GM12878 (cell line): ENCODE results near the gene COL9A3. TPM values are rescaled to one million over a fixed set of nuclear protein-coding genes. Genes with fewer than 3 reads are reported as not detected.

Experiments used
- CBX3 ChIP-seq: fragments of 200-600 bp; sonication (generic); IDR thresholded peaks from 2 replicates; pipeline ENCODE4 v1.6.1; 2016; ENCODE audit warnings: low read depth, borderline replicate concordance
- CBX5 ChIP-seq: sonication (generic); IDR thresholded peaks from 2 replicates; pipeline ENCODE4 v1.6.1; 2016; ENCODE audit warnings: low read depth, moderate library complexity, mild to moderate bottlenecking, inconsistent platforms
- CHD2 ChIP-seq: IDR thresholded peaks from 2 replicates; pipeline ENCODE4 v1.6.1; 2011; ENCODE audit warnings: low read depth, low read length, improper control_type of control experiment, borderline replicate concordance
- HDGF ChIP-seq: fragments of 450-650 bp; IDR thresholded peaks from 2 replicates; pipeline ENCODE4 v1.6.1; 2016; ENCODE audit warnings: antibody characterized with exemption
- MXI1 ChIP-seq: fragments of 150-350 bp; IDR thresholded peaks from 2 replicates; pipeline ENCODE4 v1.6.1; 2011; ENCODE audit warnings: low read depth, mild to moderate bottlenecking, inconsistent platforms, low read length, improper control_type of control experiment
- MYC ChIP-seq: IDR thresholded peaks from 2 replicates; pipeline ENCODE4 v1.6.1; 2011; ENCODE audit warnings: mild to moderate bottlenecking, low read length, moderate library complexity, inconsistent platforms; ENCODE audit not compliant: insufficient read depth, insufficient replicate concordance, insufficient read length, severe bottlenecking
- NBN ChIP-seq: fragments of 450-650 bp; IDR thresholded peaks from 2 replicates; pipeline ENCODE4 v1.6.1; 2016
- POLR2AphosphoS2 ChIP-seq: IDR thresholded peaks from 2 replicates; pipeline ENCODE4 v1.6.1; 2011; ENCODE audit warnings: low read depth, mild to moderate bottlenecking, low read length, improper control_type of control experiment, moderate library complexity
- RB1 ChIP-seq: fragments of 450-650 bp; formaldehyde crosslinking; IDR thresholded peaks from 2 replicates; pipeline ENCODE4 v1.6.1; 2017; ENCODE audit warnings: mild to moderate bottlenecking, borderline replicate concordance
- SIN3A ChIP-seq: IDR thresholded peaks from 2 replicates; pipeline ENCODE4 v1.6.1; 2012; ENCODE audit warnings: low read depth, low read length, improper control_type of control experiment
- SRF ChIP-seq, 2 experiments: IDR thresholded peaks; 2 replicates each; pipeline ENCODE4 v1.6.1; 2011; ENCODE audit warnings: low read depth in 2 of 2, low read length in 2 of 2, mild to moderate bottlenecking in 1 of 2, moderate library complexity in 1 of 2
- STAT1 ChIP-seq: fragments of 450-650 bp; conservative IDR thresholded peaks from 2 replicates; pipeline ENCODE4 v1.6.1; 2014; ENCODE audit warnings: antibody characterized with exemption, mild to moderate bottlenecking
- TARDBP ChIP-seq: IDR thresholded peaks from 2 replicates; pipeline ENCODE4 v1.6.1; 2016; ENCODE audit warnings: borderline replicate concordance
- TCF12 ChIP-seq: IDR thresholded peaks from 2 replicates; pipeline ENCODE4 v1.6.1; 2011; ENCODE audit warnings: low read depth, mild to moderate bottlenecking, low read length
- TCF3 ChIP-seq: IDR thresholded peaks from 2 replicates; pipeline ENCODE4 v1.6.1; 2012; ENCODE audit warnings: low read depth, mild to moderate bottlenecking, low read length, borderline replicate concordance; ENCODE audit not compliant: insufficient read depth
- ZBTB40 ChIP-seq: fragments of 450-650 bp; IDR thresholded peaks from 2 replicates; pipeline ENCODE4 v1.6.1; 2016; ENCODE audit warnings: mild to moderate bottlenecking, moderate library complexity, borderline replicate concordance
- polyA plus RNA-seq, 11 experiments: library from polyadenylated mRNA; depleted of rRNA in 4 of 11; unstranded in 6 of 11; stranded (reverse) in 5 of 11; fragments of >200 nt; fragmentation: Nextera tagmentation in 4 of 11; fragmentation: Illumina TruSeq in 1 of 11; extraction: Ambion mirVana in 4 of 11; extraction: Trizol in 1 of 11; gene quantifications; 1 replicate in 1 of 11; 2 replicates in 10 of 11; pipeline versions ENCODE4 v1.2.1 to v1.2.3, GENCODE V29; 2011 to 2016; ENCODE audit warnings: inconsistent platforms in 2 of 11, missing spikeins in 2 of 11, low read depth in 1 of 11
- total RNA-seq, 4 experiments: library from RNA; depleted of rRNA in 3 of 4; stranded (reverse); fragments of >200 nt in 3 of 4; fragmentation: Illumina TruSeq in 1 of 4; extraction: Trizol in 1 of 4; gene quantifications; 2 replicates each; pipeline versions ENCODE4 v1.2.1 to v1.2.3, GENCODE V29; 2013 to 2021
- TF ChIP-seq, protein P1 (sequence below): IDR thresholded peaks from 2 replicates; pipeline ENCODE4 v1.6.1; 2011; ENCODE audit warnings: borderline replicate concordance, low read depth, mild to moderate bottlenecking, moderate library complexity, mixed read lengths, low read length; ENCODE audit not compliant: insufficient read depth; ENCODE audit errors: extremely low read length
- TF ChIP-seq, protein P2 (sequence below): IDR thresholded peaks from 2 replicates; pipeline ENCODE4 v1.6.1; 2012; ENCODE audit warnings: mild to moderate bottlenecking, low read depth, low read length
- TF ChIP-seq, protein P3 (sequence below): fragments of 150-350 bp; IDR thresholded peaks from 2 replicates; pipeline ENCODE4 v1.6.1; 2014; ENCODE audit warnings: mild to moderate bottlenecking, low read depth, low read length

COL9A3 gene
- total and polyA plus RNA-seq, 10 of the 15 experiments (the other 5 are each of a cell fraction or from before 2014, with no cell fraction given), result 0.09 to 1.7 (median 0.63) TPM; not detected in 1

DNA sequence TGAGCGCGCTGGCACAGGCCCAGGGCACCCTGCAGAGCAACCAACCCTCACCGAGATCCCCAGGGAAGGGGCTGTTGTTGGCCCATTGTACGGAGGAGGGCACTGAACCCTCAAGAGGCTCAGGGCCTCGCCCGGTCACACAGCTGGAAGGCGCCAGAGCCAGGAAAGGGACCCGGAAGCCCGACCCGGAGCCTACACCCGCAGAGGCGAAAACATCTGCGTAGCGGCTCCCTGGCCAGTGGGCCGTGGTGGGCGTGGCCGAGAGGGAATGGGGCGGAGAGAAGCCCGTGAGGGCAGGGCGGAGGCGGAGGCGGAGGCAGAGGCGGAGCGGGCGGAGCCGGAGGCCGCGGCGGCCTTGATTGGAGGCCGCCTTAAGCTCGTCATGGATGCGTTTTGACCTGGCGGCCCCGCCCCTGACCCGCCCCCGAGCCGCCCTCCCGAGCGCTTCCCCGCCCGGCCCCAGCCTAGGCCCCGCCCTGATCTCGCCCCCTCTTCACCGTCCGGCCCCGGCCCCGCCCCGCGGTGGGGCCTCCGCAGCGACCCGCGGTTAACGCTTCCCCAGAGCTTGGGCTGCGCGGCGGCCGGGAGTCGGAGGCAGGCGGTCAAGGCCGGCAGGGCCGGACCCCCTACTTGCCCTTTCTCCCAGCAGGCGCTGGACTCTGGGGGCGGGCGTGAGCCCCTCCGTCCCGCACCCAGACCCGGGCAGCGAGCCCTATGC is 22.7 kb upstream of the COL9A3 start (continued):
- TF ChIP-seq, protein P1, sequence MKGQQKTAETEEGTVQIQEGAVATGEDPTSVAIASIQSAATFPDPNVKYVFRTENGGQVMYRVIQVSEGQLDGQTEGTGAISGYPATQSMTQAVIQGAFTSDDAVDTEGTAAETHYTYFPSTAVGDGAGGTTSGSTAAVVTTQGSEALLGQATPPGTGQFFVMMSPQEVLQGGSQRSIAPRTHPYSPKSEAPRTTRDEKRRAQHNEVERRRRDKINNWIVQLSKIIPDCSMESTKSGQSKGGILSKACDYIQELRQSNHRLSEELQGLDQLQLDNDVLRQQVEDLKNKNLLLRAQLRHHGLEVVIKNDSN, result no peak
- TF ChIP-seq POLR2AphosphoS2 (0 out of 2 replicates have a peak, but pooled peaks have one; percentile 44), STAT1 (0 out of 2 replicates have a peak, but pooled peaks have one; percentile 54), ZBTB40 (no peak), TCF12 (peak; percentile 27; the same call in 1 of the 2 replicates), MYC (no peak), RB1 (no peak), CBX5 (no peak), SIN3A (no peak), MXI1 (no peak), HDGF (peak; percentile 92), CBX3 (no peak), CHD2 (0 out of 2 replicates have a peak, but pooled peaks have one; percentile 11), TARDBP (peak; percentile 56; the same call in 1 of the 2 replicates), NBN (peak; percentile 28; the same call in 1 of the 2 replicates), SRF (IDR thresholded peaks at IDR 0.05; ENCODE audit: low read depth in 2 of 2, low read length in 2 of 2) (no peak), TCF3 (peak; percentile 71; the same call in 1 of the 2 replicates)
- TF ChIP-seq, protein P2, sequence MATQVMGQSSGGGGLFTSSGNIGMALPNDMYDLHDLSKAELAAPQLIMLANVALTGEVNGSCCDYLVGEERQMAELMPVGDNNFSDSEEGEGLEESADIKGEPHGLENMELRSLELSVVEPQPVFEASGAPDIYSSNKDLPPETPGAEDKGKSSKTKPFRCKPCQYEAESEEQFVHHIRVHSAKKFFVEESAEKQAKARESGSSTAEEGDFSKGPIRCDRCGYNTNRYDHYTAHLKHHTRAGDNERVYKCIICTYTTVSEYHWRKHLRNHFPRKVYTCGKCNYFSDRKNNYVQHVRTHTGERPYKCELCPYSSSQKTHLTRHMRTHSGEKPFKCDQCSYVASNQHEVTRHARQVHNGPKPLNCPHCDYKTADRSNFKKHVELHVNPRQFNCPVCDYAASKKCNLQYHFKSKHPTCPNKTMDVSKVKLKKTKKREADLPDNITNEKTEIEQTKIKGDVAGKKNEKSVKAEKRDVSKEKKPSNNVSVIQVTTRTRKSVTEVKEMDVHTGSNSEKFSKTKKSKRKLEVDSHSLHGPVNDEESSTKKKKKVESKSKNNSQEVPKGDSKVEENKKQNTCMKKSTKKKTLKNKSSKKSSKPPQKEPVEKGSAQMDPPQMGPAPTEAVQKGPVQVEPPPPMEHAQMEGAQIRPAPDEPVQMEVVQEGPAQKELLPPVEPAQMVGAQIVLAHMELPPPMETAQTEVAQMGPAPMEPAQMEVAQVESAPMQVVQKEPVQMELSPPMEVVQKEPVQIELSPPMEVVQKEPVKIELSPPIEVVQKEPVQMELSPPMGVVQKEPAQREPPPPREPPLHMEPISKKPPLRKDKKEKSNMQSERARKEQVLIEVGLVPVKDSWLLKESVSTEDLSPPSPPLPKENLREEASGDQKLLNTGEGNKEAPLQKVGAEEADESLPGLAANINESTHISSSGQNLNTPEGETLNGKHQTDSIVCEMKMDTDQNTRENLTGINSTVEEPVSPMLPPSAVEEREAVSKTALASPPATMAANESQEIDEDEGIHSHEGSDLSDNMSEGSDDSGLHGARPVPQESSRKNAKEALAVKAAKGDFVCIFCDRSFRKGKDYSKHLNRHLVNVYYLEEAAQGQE, result no peak
- TF ChIP-seq, protein P3, sequence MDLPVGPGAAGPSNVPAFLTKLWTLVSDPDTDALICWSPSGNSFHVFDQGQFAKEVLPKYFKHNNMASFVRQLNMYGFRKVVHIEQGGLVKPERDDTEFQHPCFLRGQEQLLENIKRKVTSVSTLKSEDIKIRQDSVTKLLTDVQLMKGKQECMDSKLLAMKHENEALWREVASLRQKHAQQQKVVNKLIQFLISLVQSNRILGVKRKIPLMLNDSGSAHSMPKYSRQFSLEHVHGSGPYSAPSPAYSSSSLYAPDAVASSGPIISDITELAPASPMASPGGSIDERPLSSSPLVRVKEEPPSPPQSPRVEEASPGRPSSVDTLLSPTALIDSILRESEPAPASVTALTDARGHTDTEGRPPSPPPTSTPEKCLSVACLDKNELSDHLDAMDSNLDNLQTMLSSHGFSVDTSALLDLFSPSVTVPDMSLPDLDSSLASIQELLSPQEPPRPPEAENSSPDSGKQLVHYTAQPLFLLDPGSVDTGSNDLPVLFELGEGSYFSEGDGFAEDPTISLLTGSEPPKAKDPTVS, result no peak
